Effector memory CD4-positive, alpha-beta T cell (primary cell): ENCODE results near the gene C3orf20.
"Not testable (repeated sequence)": the region's sequence is repeated elsewhere in the genome, so short reads cannot be mapped to it uniquely, and the experiment has no call there.

ENCODE experiments used
- DNase-seq, 3 donors: peaks; one replicate each; pipeline ENCODE4 v3.0.0-alpha.2; 2020
- H3K27ac ChIP-seq: 2 replicates; pipeline ENCODE4 v1.7.0; 2013; ENCODE audit warnings: mild to moderate bottlenecking, low read length, moderate library complexity; ENCODE audit not compliant: insufficient read depth, poor library complexity, severe bottlenecking
- H3K27me3 ChIP-seq: replicated peaks from 2 replicates; pipeline ENCODE4 v1.7.0; 2013; ENCODE audit warnings: mild to moderate bottlenecking, low read length; ENCODE audit not compliant: insufficient read depth, control insufficient read depth, poor library complexity, severe bottlenecking
- H3K36me3 ChIP-seq: 2 replicates; pipeline ENCODE4 v1.7.0; 2013; ENCODE audit warnings: mild to moderate bottlenecking, low read length, moderate library complexity; ENCODE audit not compliant: control insufficient read depth, insufficient read depth
- H3K4me1 ChIP-seq: 2 replicates; pipeline ENCODE4 v1.7.0; 2013; ENCODE audit warnings: low read length, mild to moderate bottlenecking; ENCODE audit not compliant: control insufficient read depth, insufficient read depth, poor library complexity, severe bottlenecking
- H3K4me3 ChIP-seq: 2 replicates; pipeline ENCODE4 v1.7.0; 2013; ENCODE audit warnings: low read length, low read depth, mild to moderate bottlenecking; ENCODE audit not compliant: insufficient read depth, poor library complexity, severe bottlenecking
- H3K9me3 ChIP-seq: 2 replicates; pipeline ENCODE4 v1.7.0; 2013; ENCODE audit warnings: mild to moderate bottlenecking, low read length, moderate library complexity; ENCODE audit not compliant: control insufficient read depth

C3orf20 gene

GRCh38 chr3:14806641-14807263 is 131.8 kb downstream of the C3orf20 start:
- Histone ChIP-seq H3K27me3 (peaks cover 8% of the 10 kb centered on the region), H3K4me1 (peaks cover 8% of the 10 kb centered on the region), H3K4me3 (no peak overlapping the region), H3K27ac (no peak overlapping the region), H3K36me3 (no peaks in the 10 kb centered on the region), H3K9me3 (no peaks in the 10 kb centered on the region)
- no peak for DNase-seq

GRCh38 chr3:14808025-14808424 is 133.1 kb downstream of the C3orf20 start:
- Histone ChIP-seq H3K36me3 (no peaks in the 10 kb centered on the region), H3K4me3 (no peak overlapping the region), H3K9me3 (no peaks in the 10 kb centered on the region), H3K4me1 (peaks cover 8% of the 10 kb centered on the region), H3K27me3 (peaks cover 11% of the 10 kb centered on the region), H3K27ac (no peak overlapping the region)
- no peak for DNase-seq

GRCh38 chr3:14808502-14809266 is 133.7 kb downstream of the C3orf20 start:
- Histone ChIP-seq H3K4me1 (peaks cover 8% of the 10 kb centered on the region), H3K27me3 (peaks cover 11% of the 10 kb centered on the region), H3K9me3 (no peaks in the 10 kb centered on the region), H3K27ac (no peak overlapping the region), H3K36me3 (no peaks in the 10 kb centered on the region), H3K4me3 (no peak overlapping the region)
- no peak for DNase-seq

GRCh38 chr3:14809611-14810010 is 134.7 kb downstream of the C3orf20 start:
- H3K27me3 ChIP-seq = peaks cover 11% of the 10 kb centered on the region
- DNase-seq, H3K9me3 ChIP-seq, H3K4me3 ChIP-seq, H3K27ac ChIP-seq, H3K36me3 ChIP-seq, H3K4me1 ChIP-seq: not testable (repeated sequence)

- H3K27ac ChIP-seq = no peak overlapping the region
- H3K4me3 ChIP-seq = no peak overlapping the region
- DNase-seq = no peak
- H3K4me1 ChIP-seq = peaks cover 8% of the 10 kb centered on the region
- no peaks in the 10 kb centered on the region for H3K36me3 ChIP-seq
- H3K27me3 ChIP-seq = peaks cover 11% of the 10 kb centered on the region
- no peaks in the 10 kb centered on the region for H3K9me3 ChIP-seq
Measured at GRCh38 chr3:14810070-14810791, 135.3 kb downstream of the C3orf20 start.

GRCh38 chr3:14810801-14811661 is 136.1 kb downstream of the C3orf20 start:
- H3K27ac ChIP-seq = no peak overlapping the region
- peaks cover 8% of the 10 kb centered on the region for H3K4me1 ChIP-seq
- no peak overlapping the region for H3K4me3 ChIP-seq
- peaks cover 11% of the 10 kb centered on the region for H3K27me3 ChIP-seq
- DNase-seq = no peak
- no peaks in the 10 kb centered on the region for H3K36me3 ChIP-seq
- no peaks in the 10 kb centered on the region for H3K9me3 ChIP-seq

- no peak for DNase-seq
- Histone ChIP-seq H3K27ac (no peak overlapping the region), H3K36me3 (no peaks in the 10 kb centered on the region), H3K27me3 (peaks cover 11% of the 10 kb centered on the region), H3K4me1 (peaks cover 8% of the 10 kb centered on the region), H3K4me3 (no peak overlapping the region), H3K9me3 (no peaks in the 10 kb centered on the region)
Measured at GRCh38 chr3:14811684-14812083, 136.7 kb downstream of the C3orf20 start.

GRCh38 chr3:14812196-14812790 is 137.4 kb downstream of the C3orf20 start:
- no peaks in the 10 kb centered on the region for H3K9me3 ChIP-seq
- peaks cover 11% of the 10 kb centered on the region for H3K27me3 ChIP-seq
- no peak overlapping the region for H3K4me3 ChIP-seq
- H3K27ac ChIP-seq = no peak overlapping the region
- DNase-seq = no peak
- H3K36me3 ChIP-seq = no peaks in the 10 kb centered on the region
- H3K4me1 ChIP-seq = peaks cover 8% of the 10 kb centered on the region

- Histone ChIP-seq H3K4me3 (no peak overlapping the region), H3K9me3 (no peaks in the 10 kb centered on the region), H3K36me3 (no peaks in the 10 kb centered on the region), H3K4me1 (peaks cover 8% of the 10 kb centered on the region), H3K27ac (no peak overlapping the region), H3K27me3 (peaks cover 11% of the 10 kb centered on the region)
- DNase-seq = no peak
Measured at GRCh38 chr3:14814411-14814871, 139.5 kb downstream of the C3orf20 start.
